OCI-LY7 (cell line): ENCODE data around the gene PPP4R2. TPM values are rescaled to one million over a fixed set of nuclear protein-coding genes. Genes with fewer than 3 reads are reported as not detected.

ENCODE experiments used
- BruUV-seq: library from RNA; stranded (reverse); fragments of 400-500 nt; replicated peaks from 2 replicates; lab custom pipeline; 2021; lab: Mats Ljungman, UMichigan
- CTCF ChIA-PET: fragments of 300-600 bp; sonication (Branson Sonifier 250); formaldehyde crosslinking; loops from one replicate; lab custom pipeline; 2022; ENCODE audit warnings: antibody characterized with exemption; ENCODE audit not compliant: unreplicated experiment; lab: Charles Lee
- POLR2A ChIA-PET: fragments of 300-600 bp; sonication (Branson Sonifier 250); formaldehyde crosslinking; loops from one replicate; lab custom pipeline; 2022; ENCODE audit warnings: antibody characterized with exemption; lab: Charles Lee
- DNase-seq: peaks from one replicate; pipeline ENCODE4 v3.0.0-alpha.2; 2015; ENCODE audit warnings: low spot score
- H2AFZ ChIP-seq: fragments of 200-600 bp; sonication (generic), shearing (Covaris generic); 2 replicates; pipeline ENCODE4 v1.6.1; 2014; ENCODE audit warnings: mild to moderate bottlenecking, antibody characterized with exemption, low read length, moderate library complexity
- H3K27ac ChIP-seq: fragments of 200-600 bp; sonication (generic); 2 replicates; pipeline ENCODE4 v1.5.1; 2014; ENCODE audit warnings: mixed run types, low read depth, mild to moderate bottlenecking, moderate library complexity, low read length, inconsistent platforms; ENCODE audit not compliant: poor library complexity, severe bottlenecking
- H3K36me3 ChIP-seq: fragments of 200-600 bp; sonication (generic); 2 replicates; pipeline ENCODE4 v1.6.1; 2014; ENCODE audit warnings: mild to moderate bottlenecking, antibody characterized with exemption, low read length, moderate library complexity, mixed read lengths; ENCODE audit not compliant: insufficient read depth
- H3K4me1 ChIP-seq: fragments of 200-600 bp; sonication (generic); 2 replicates; pipeline ENCODE4 v1.5.1; 2014; ENCODE audit warnings: mild to moderate bottlenecking, low read length; ENCODE audit not compliant: insufficient read depth, poor library complexity, severe bottlenecking
- H3K4me2 ChIP-seq: fragments of 200-600 bp; sonication (generic); 2 replicates; pipeline ENCODE4 v1.6.1; 2014; ENCODE audit warnings: mild to moderate bottlenecking, low read length
- H3K4me3 ChIP-seq: fragments of 200-600 bp; sonication (generic); 2 replicates; pipeline ENCODE4 v1.5.1; 2014; ENCODE audit warnings: mild to moderate bottlenecking, low read depth, low read length; ENCODE audit not compliant: poor library complexity, severe bottlenecking
- H3K79me2 ChIP-seq: fragments of 200-600 bp; sonication (generic); 2 replicates; pipeline ENCODE4 v1.6.1; 2016; ENCODE audit warnings: low read depth, mild to moderate bottlenecking, low read length, moderate library complexity, mixed read lengths; ENCODE audit not compliant: insufficient read depth
- H3K9me2 ChIP-seq: fragments of 200-600 bp; sonication (generic); 2 replicates; pipeline ENCODE4 v1.6.1; 2016; ENCODE audit warnings: mild to moderate bottlenecking, low read length, mixed read lengths; ENCODE audit not compliant: insufficient read depth
- H3K9me3 ChIP-seq: fragments of 200-600 bp; sonication (generic); 2 replicates; pipeline ENCODE4 v1.6.1; 2014; ENCODE audit warnings: mild to moderate bottlenecking, mixed run types, low read length, mixed read lengths
- H4K20me1 ChIP-seq: fragments of 200-600 bp; sonication (generic); 2 replicates; pipeline ENCODE4 v1.6.1; 2014; ENCODE audit warnings: mild to moderate bottlenecking, antibody characterized with exemption, low read length, moderate library complexity, mixed read lengths; ENCODE audit not compliant: insufficient read depth
- EZH2phosphoT487 ChIP-seq: fragments of 200-600 bp; sonication (generic); IDR thresholded peaks from 2 replicates; pipeline ENCODE4 v1.6.1; 2018; ENCODE audit warnings: low read depth, borderline replicate concordance, mild to moderate bottlenecking, mixed run types, antibody characterized with exemption, low read length, moderate library complexity, mixed read lengths
- intact Hi-C: fragments of 100-400 bp; cut with micrococcal nuclease; formaldehyde crosslinking; loops from one replicate; pipeline ENCODE4 v1.10.0; 2022; ENCODE audit not compliant: unreplicated experiment
- total RNA-seq, 2 experiments: library from RNA; depleted of rRNA in 1 of 2; stranded (reverse); fragments of >200 nt in 1 of 2; shearing (Covaris generic) in 1 of 2; gene quantifications; 2 replicates each; pipeline ENCODE4 v1.2.3, GENCODE V29; 2014 to 2022
- TF ChIP-seq, protein P1 (sequence below): fragments of 200-600 bp; sonication (generic); conservative IDR thresholded peaks from 2 replicates; pipeline ENCODE4 v1.5.1; 2014; ENCODE audit warnings: mild to moderate bottlenecking, antibody characterized with exemption, low read length, moderate library complexity, mixed read lengths

The PPP4R2 gene
- total RNA-seq, 2 experiments from 2014 or later = 52.0 to 99.5 TPM

DNA sequence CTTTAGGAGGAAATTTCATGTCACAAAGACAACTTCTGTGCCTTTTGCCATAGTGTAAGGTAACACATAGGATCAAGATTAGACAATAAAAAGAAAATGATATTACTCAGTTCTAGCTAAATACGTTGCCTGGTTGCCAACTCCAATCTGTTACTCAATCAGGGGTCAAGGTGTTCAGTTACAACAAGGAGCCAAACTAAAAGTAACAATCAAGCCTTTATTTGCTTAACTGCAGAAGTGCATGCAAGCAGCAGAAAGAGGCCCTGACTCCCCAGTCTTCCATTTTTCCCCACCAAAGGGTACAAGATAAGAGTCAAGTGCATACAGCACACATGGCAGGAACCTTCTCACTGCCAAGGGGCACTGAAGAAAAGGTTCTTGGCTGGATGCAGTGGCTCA lies 28.3 kb upstream of the PPP4R2 start:
- CTCF ChIA-PET = no interaction called here
- TF ChIP-seq, protein P1, sequence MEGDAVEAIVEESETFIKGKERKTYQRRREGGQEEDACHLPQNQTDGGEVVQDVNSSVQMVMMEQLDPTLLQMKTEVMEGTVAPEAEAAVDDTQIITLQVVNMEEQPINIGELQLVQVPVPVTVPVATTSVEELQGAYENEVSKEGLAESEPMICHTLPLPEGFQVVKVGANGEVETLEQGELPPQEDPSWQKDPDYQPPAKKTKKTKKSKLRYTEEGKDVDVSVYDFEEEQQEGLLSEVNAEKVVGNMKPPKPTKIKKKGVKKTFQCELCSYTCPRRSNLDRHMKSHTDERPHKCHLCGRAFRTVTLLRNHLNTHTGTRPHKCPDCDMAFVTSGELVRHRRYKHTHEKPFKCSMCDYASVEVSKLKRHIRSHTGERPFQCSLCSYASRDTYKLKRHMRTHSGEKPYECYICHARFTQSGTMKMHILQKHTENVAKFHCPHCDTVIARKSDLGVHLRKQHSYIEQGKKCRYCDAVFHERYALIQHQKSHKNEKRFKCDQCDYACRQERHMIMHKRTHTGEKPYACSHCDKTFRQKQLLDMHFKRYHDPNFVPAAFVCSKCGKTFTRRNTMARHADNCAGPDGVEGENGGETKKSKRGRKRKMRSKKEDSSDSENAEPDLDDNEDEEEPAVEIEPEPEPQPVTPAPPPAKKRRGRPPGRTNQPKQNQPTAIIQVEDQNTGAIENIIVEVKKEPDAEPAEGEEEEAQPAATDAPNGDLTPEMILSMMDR = no peak
- TF ChIP-seq EZH2phosphoT487 = no peak

GRCh38 chr3:72969766-72970165 lies 26.8 kb upstream of the PPP4R2 start:
- intact Hi-C loops = no loop called here

More for the DNA sequence above, 28.3 kb upstream of the PPP4R2 start:
- Histone ChIP-seq H3K36me3 (no peaks in the 10 kb centered on the region), H3K9me3 (no peaks in the 10 kb centered on the region), H3K27ac (no peak overlapping the region), H2AFZ (no peak overlapping the region), H3K4me1 (peaks cover 3% of the 10 kb centered on the region), H3K9me2 (no peaks in the 10 kb centered on the region), H3K4me2 (no peak overlapping the region), H4K20me1 (no peaks in the 10 kb centered on the region), H3K4me3 (no peak overlapping the region), H3K79me2 (no peaks in the 10 kb centered on the region)
- POLR2A ChIA-PET = no interaction called here
- intact Hi-C loops = no loop called here
- no peak for DNase-seq
- no TSS peak for BruUV-seq

GRCh38 chr3:72970942-72971341 lies 25.7 kb upstream of the PPP4R2 start:
- TF ChIP-seq EZH2phosphoT487 = no peak
- TF ChIP-seq, protein P1 = no peak
- intact Hi-C loops = no loop called here
- H4K20me1 ChIP-seq = no peaks in the 10 kb centered on the region
- H3K4me1 ChIP-seq = peaks cover 1% of the 10 kb centered on the region
- DNase-seq = no peak
- no peaks in the 10 kb centered on the region for H3K36me3 ChIP-seq
- H2AFZ ChIP-seq = no peak overlapping the region
- H3K9me3 ChIP-seq = no peaks in the 10 kb centered on the region
- no peak overlapping the region for H3K4me3 ChIP-seq
- BruUV-seq = no TSS peak
- H3K27ac ChIP-seq = no peak overlapping the region
- CTCF ChIA-PET = no interaction called here
- H3K4me2 ChIP-seq = no peak overlapping the region
- H3K9me2 ChIP-seq = no peaks in the 10 kb centered on the region
- POLR2A ChIA-PET = interaction anchor here (0.7 kb wide), 1 partner anchor 46 kb away, joined by 3 read pairs; no protein-coding TSS in a partner anchor
- no peaks in the 10 kb centered on the region for H3K79me2 ChIP-seq

More at GRCh38 chr3:72969766-72970165, 26.8 kb upstream of the PPP4R2 start:
- no peaks in the 10 kb centered on the region for H4K20me1 ChIP-seq
- no TSS peak for BruUV-seq
- H3K79me2 ChIP-seq = no peaks in the 10 kb centered on the region
- H3K36me3 ChIP-seq = no peaks in the 10 kb centered on the region
- DNase-seq = no peak
- no peak overlapping the region for H2AFZ ChIP-seq
- no peaks in the 10 kb centered on the region for H3K9me3 ChIP-seq
- peaks cover 3% of the 10 kb centered on the region for H3K4me1 ChIP-seq
- ChIA-PET CTCF (no interaction called here), POLR2A (interaction anchor here (0.6 kb wide), 1 partner anchor 11 kb away, joined by 3 read pairs; no protein-coding TSS in a partner anchor)
- no peak overlapping the region for H3K27ac ChIP-seq
- H3K4me3 ChIP-seq = no peak overlapping the region
- no peaks in the 10 kb centered on the region for H3K9me2 ChIP-seq
- no peak overlapping the region for H3K4me2 ChIP-seq
- no peak for TF ChIP-seq EZH2phosphoT487
- TF ChIP-seq, protein P1 = no peak
